T-cell (primary cell): ENCODE results near the gene HDAC9. TPM values are rescaled to one million over a fixed set of nuclear protein-coding genes. Genes with fewer than 3 reads are reported as not detected.

Experiments
- ATAC-seq, 4 experiments: fragments of 200-7000 bp in 3 of 4; fragments of 150-1000 bp in 1 of 4; cut with Tn5 transposase; replicated peaks in 1 of 4; 1 replicate in 3 of 4; 2 replicates in 1 of 4; pipeline ENCODE4 v1.10.0; 2021; ENCODE audit warnings: moderate library complexity in 3 of 4, mild to moderate bottlenecking in 2 of 4, moderate number of reproducible peaks in 1 of 4
- CTCF ChIA-PET, 2 donors: fragments of 300-600 bp; sonication (Branson Sonifier 250); formaldehyde crosslinking; loops; one replicate each; lab custom pipeline; 2022; ENCODE audit warnings: antibody characterized with exemption in 2 of 2; lab: Charles Lee
- POLR2A ChIA-PET, 2 donors: fragments of 300-600 bp; sonication (Branson Sonifier 250); formaldehyde crosslinking; loops; one replicate each; lab custom pipeline; 2022; ENCODE audit warnings: antibody characterized with exemption in 2 of 2; lab: Charles Lee
- DNase-seq, 35 experiments: peaks; one replicate each; pipeline versions ENCODE4 v3.0.0 to v3.0.0-alpha.2; 2013 to 2023
- H3K27ac ChIP-seq: one replicate; pipeline ENCODE4 v1.5.1; 2013; ENCODE audit warnings: low read length
- H3K27me3 ChIP-seq, 2 experiments: replicated peaks in 1 of 2; 1 replicate in 1 of 2; 2 replicates in 1 of 2; pipeline versions ENCODE4 v1.6.1 to v1.7.0; 2013; ENCODE audit warnings: low read length in 1 of 2, mixed read lengths in 1 of 2; ENCODE audit not compliant: control insufficient read depth in 2 of 2, insufficient read depth in 2 of 2; ENCODE audit errors: extremely low read depth in 1 of 2
- H3K36me3 ChIP-seq, 2 donors: 1 replicate in 1 of 2; 2 replicates in 1 of 2; pipeline versions ENCODE4 v1.6.1 to v1.7.0; 2013; ENCODE audit warnings: low read length in 1 of 2; ENCODE audit not compliant: control insufficient read depth in 2 of 2, insufficient read depth in 1 of 2; ENCODE audit errors: extremely low read depth in 1 of 2
- H3K4me1 ChIP-seq, 2 experiments: 1 replicate in 1 of 2; 2 replicates in 1 of 2; pipeline versions ENCODE4 v1.6.1 to v1.7.0; 2013; ENCODE audit warnings: low read length in 2 of 2, mixed read lengths in 1 of 2; ENCODE audit not compliant: insufficient read depth in 2 of 2, control insufficient read depth in 1 of 2; ENCODE audit errors: extremely low read depth in 1 of 2
- H3K4me3 ChIP-seq, 2 donors: 1 replicate in 1 of 2; 2 replicates in 1 of 2; pipeline versions ENCODE4 v1.5.1 to v1.7.0; 2013; ENCODE audit warnings: mild to moderate bottlenecking in 2 of 2, low read length in 1 of 2, moderate library complexity in 1 of 2; ENCODE audit not compliant: control insufficient read depth in 1 of 2; ENCODE audit errors: extremely low read depth in 1 of 2
- H3K9me3 ChIP-seq: 2 replicates; pipeline ENCODE4 v1.7.0; 2013
- H3K27ac Mint-ChIP-seq, 2 donors: one replicate each; pipeline ENCODE4 v1.8.0; 2020 to 2021; ENCODE audit warnings: mild to moderate bottlenecking in 2 of 2, mixed read lengths in 2 of 2
- H3K27me3 Mint-ChIP-seq, 2 donors: one replicate each; pipeline ENCODE4 v1.8.0; 2021 to 2022; ENCODE audit warnings: mixed read lengths in 2 of 2
- H3K36me3 Mint-ChIP-seq: one replicate; pipeline ENCODE4 v1.8.0; 2021; ENCODE audit warnings: mixed read lengths
- H3K4me1 Mint-ChIP-seq, 3 donors: one replicate each; pipeline ENCODE4 v1.8.0; 2020 to 2022; ENCODE audit warnings: mixed read lengths in 3 of 3, mild to moderate bottlenecking in 1 of 3
- H3K4me3 Mint-ChIP-seq, 3 donors: one replicate each; pipeline ENCODE4 v1.8.0; 2020 to 2022; ENCODE audit warnings: mild to moderate bottlenecking in 3 of 3, mixed read lengths in 3 of 3, moderate library complexity in 3 of 3
- H3K9me3 Mint-ChIP-seq, 3 donors: one replicate each; pipeline ENCODE4 v1.8.0; 2020 to 2022; ENCODE audit warnings: mixed read lengths in 3 of 3
- WGBS: methylation state at CpG from one replicate; pipeline ENCODE4 v1.1.5; 2013; ENCODE audit warnings: missing lambda C conversion rate; ENCODE audit not compliant: insufficient coverage; 5-methylcytosine and 5-hydroxymethylcytosine counted together
- total RNA-seq, 35 experiments: library from RNA in 6 of 35; stranded (reverse) in 6 of 35; fragments of 120-200 nt in 1 of 35; gene quantifications; one replicate each; pipeline versions ENCODE4 v1.2.1 to v1.2.4 and lab custom pipeline; 2013 to 2026

Gene HDAC9
- total RNA-seq, 5 donors from 2014 or later (not counting 1 experiment from before 2014, with no cell fraction given) = 2.8 to 6.7 (median 4.7) TPM

GRCh38 chr7:18656362-18656761 is 160.8 kb downstream of the HDAC9 start:
- CTCF ChIA-PET = interaction anchor here (0.6 kb wide), 2 partner anchors 14 to 110 kb away, joined by 3 to 4 read pairs; no protein-coding TSS in a partner anchor

GRCh38 chr7:18659746-18660145 is 164.2 kb downstream of the HDAC9 start:
- Mint-ChIP-seq H3K9me3 (no peaks in the 10 kb centered on the region), H3K4me3 (no peak overlapping the region), H3K27ac (no peak overlapping the region), H3K36me3 (no peaks in the 10 kb centered on the region), H3K27me3 (no peaks in the 10 kb centered on the region), H3K4me1 (no peaks in the 10 kb centered on the region)
- ChIA-PET POLR2A (no interaction called here), CTCF (no interaction called here)
- Histone ChIP-seq H3K36me3 (no peaks in the 10 kb centered on the region), H3K27ac (no peak overlapping the region), H3K27me3 (no peaks in the 10 kb centered on the region), H3K9me3 (no peaks in the 10 kb centered on the region), H3K4me3 (no peak overlapping the region), H3K4me1 (no peaks in the 10 kb centered on the region)
- WGBS = 86% methylated on average over 4 of the region's 5 CpGs
- DNase-seq (no peak), ATAC-seq (no peak)

More at GRCh38 chr7:18656362-18656761, 160.8 kb downstream of the HDAC9 start:
- H3K4me3 ChIP-seq = no peak overlapping the region
- Mint-ChIP-seq H3K36me3 (no peaks in the 10 kb centered on the region), H3K27ac (no peak overlapping the region), H3K9me3 (no peaks in the 10 kb centered on the region), H3K27me3 (no peaks in the 10 kb centered on the region), H3K4me1 (no peaks in the 10 kb centered on the region), H3K4me3 (no peak overlapping the region)
- POLR2A ChIA-PET = interaction anchor here in 1 of 2 donors (0.7 kb wide), 1 partner anchor 13 kb away, joined by 5 read pairs; no protein-coding TSS in a partner anchor
- ATAC-seq (no peak), DNase-seq (no peak)
- no peaks in the 10 kb centered on the region for H3K27me3 ChIP-seq
- H3K27ac ChIP-seq = no peak overlapping the region
- no peaks in the 10 kb centered on the region for H3K36me3 ChIP-seq
- H3K9me3 ChIP-seq = no peaks in the 10 kb centered on the region
- H3K4me1 ChIP-seq = no peaks in the 10 kb centered on the region

GRCh38 chr7:18663321-18663720 is 167.8 kb downstream of the HDAC9 start:
- Mint-ChIP-seq H3K27ac (no peak overlapping the region), H3K27me3 (peaks cover 0 to 3% of the 10 kb centered on the region in 2 donors), H3K4me3 (no peak overlapping the region), H3K36me3 (no peaks in the 10 kb centered on the region), H3K4me1 (peaks cover 0 to 6% (median 4%) of the 10 kb centered on the region in 3 donors), H3K9me3 (no peaks in the 10 kb centered on the region)
- ChIA-PET CTCF (no interaction called here), POLR2A (no interaction called here)
- no peak overlapping the region for H3K27ac ChIP-seq
- DNase-seq = no peak
- no peak for ATAC-seq
- no peaks in the 10 kb centered on the region for H3K36me3 ChIP-seq
- WGBS = 100% methylated on average over 2 of the region's 7 CpGs
- H3K9me3 ChIP-seq = no peaks in the 10 kb centered on the region
- H3K4me1 ChIP-seq = no peaks in the 10 kb centered on the region
- no peaks in the 10 kb centered on the region for H3K27me3 ChIP-seq
- H3K4me3 ChIP-seq = no peak overlapping the region

GRCh38 chr7:18666107-18666728 is 170.7 kb downstream of the HDAC9 start:
- ChIA-PET POLR2A (no interaction called here), CTCF (interaction anchor here (0.6 to 1.4 kb wide), 2 partner anchors 186 to 314 kb away, joined by 8 to 9 read pairs; no protein-coding TSS in a partner anchor)
- H3K9me3 Mint-ChIP-seq = no peaks in the 10 kb centered on the region
- Histone ChIP-seq H3K36me3 (no peaks in the 10 kb centered on the region), H3K4me1 (no peaks in the 10 kb centered on the region), H3K9me3 (no peaks in the 10 kb centered on the region), H3K4me3 (no peak overlapping the region), H3K27me3 (no peaks in the 10 kb centered on the region), H3K27ac (no peak overlapping the region)
- ATAC-seq (peak in 2 of 4 experiments; percentile 40 to 44), DNase-seq (peak in 31 of 35 experiments; percentile 2 to 78 (median 33))
- H3K36me3 Mint-ChIP-seq = no peaks in the 10 kb centered on the region
- 14% methylated on average over 4 of the region's 4 CpGs for WGBS
- H3K4me3 Mint-ChIP-seq = peak overlapping the region in 1 of 3 donors; percentile 15
- H3K4me1 Mint-ChIP-seq = peaks cover 0 to 6% (median 4%) of the 10 kb centered on the region in 3 donors
- peaks cover 0 to 3% of the 10 kb centered on the region in 2 donors for H3K27me3 Mint-ChIP-seq
- no peak overlapping the region for H3K27ac Mint-ChIP-seq

- no peak for ATAC-seq
- no peak for DNase-seq
- Histone ChIP-seq H3K36me3 (no peaks in the 10 kb centered on the region), H3K27ac (no peak overlapping the region), H3K9me3 (no peaks in the 10 kb centered on the region), H3K27me3 (no peaks in the 10 kb centered on the region), H3K4me3 (no peak overlapping the region), H3K4me1 (no peaks in the 10 kb centered on the region)
- peaks cover 0 to 6% (median 4%) of the 10 kb centered on the region in 3 donors for H3K4me1 Mint-ChIP-seq
- H3K27ac Mint-ChIP-seq = no peak overlapping the region
- H3K4me3 Mint-ChIP-seq = no peak overlapping the region
- no peaks in the 10 kb centered on the region for H3K36me3 Mint-ChIP-seq
- ChIA-PET POLR2A (interaction anchor here in 1 of 2 donors (0.6 kb wide), 1 partner anchor 546 kb away, joined by 3 read pairs; no protein-coding TSS in a partner anchor), CTCF (interaction anchor here (0.6 kb wide), 2 partner anchors 207 to 319 kb away, joined by 3 to 6 read pairs; no protein-coding TSS in a partner anchor)
- WGBS = no CpG with 5 or more reads among the region's 1 CpG
- no peaks in the 10 kb centered on the region for H3K9me3 Mint-ChIP-seq
- H3K27me3 Mint-ChIP-seq = peaks cover 0 to 3% of the 10 kb centered on the region in 2 donors
These were observed 171.9 kb downstream of the HDAC9 start for GRCh38 chr7:18667466-18667865.

- Histone ChIP-seq H3K27me3 (no peaks in the 10 kb centered on the region), H3K36me3 (no peaks in the 10 kb centered on the region), H3K27ac (no peak overlapping the region), H3K4me3 (no peak overlapping the region), H3K4me1 (no peaks in the 10 kb centered on the region), H3K9me3 (no peaks in the 10 kb centered on the region)
- DNase-seq = no peak
- peaks cover 0 to 2% (median under 1%) of the 10 kb centered on the region in 3 donors for H3K4me1 Mint-ChIP-seq
- ChIA-PET CTCF (interaction anchor here in 1 of 2 donors (0.8 kb wide), 1 partner anchor 318 kb away, joined by 4 read pairs; no protein-coding TSS in a partner anchor), POLR2A (no interaction called here)
- H3K9me3 Mint-ChIP-seq = no peaks in the 10 kb centered on the region
- no peak for ATAC-seq
- 67% methylated on average over 2 of the region's 5 CpGs for WGBS
- peaks cover 0 to under 1% of the 10 kb centered on the region in 2 donors for H3K27me3 Mint-ChIP-seq
- no peak overlapping the region for H3K4me3 Mint-ChIP-seq
- H3K36me3 Mint-ChIP-seq = no peaks in the 10 kb centered on the region
- H3K27ac Mint-ChIP-seq = no peak overlapping the region
These were observed 175.6 kb downstream of the HDAC9 start for GRCh38 chr7:18671176-18671575.
